Spleen (tissue), 11 donors: ENCODE results near the gene IQSEC3. TPM values are rescaled to one million over a fixed set of nuclear protein-coding genes. Genes with fewer than 3 reads are reported as not detected.

ENCODE experiments used
- DNase-seq: peaks from one replicate; pipeline ENCODE4 v3.0.0-alpha.2; 2020
- H3K27ac ChIP-seq, 8 donors: fragments of 200-600 bp; sonication (generic) in 7 of 8; 1 replicate in 4 of 8; 2 replicates in 4 of 8; pipeline versions ENCODE4 v1.5.0 to v1.8.0; 2016 to 2021; ENCODE audit warnings: inconsistent platforms in 4 of 8, mild to moderate bottlenecking in 4 of 8, moderate library complexity in 1 of 8
- H3K27me3 ChIP-seq, 7 donors: fragments of 200-600 bp; sonication (generic) in 6 of 7; replicated peaks in 1 of 7; 1 replicate in 4 of 7; 2 replicates in 3 of 7; pipeline versions ENCODE4 v1.5.0 to v1.8.0; 2016 to 2021; ENCODE audit warnings: inconsistent platforms in 3 of 7, mild to moderate bottlenecking in 1 of 7
- H3K36me3 ChIP-seq, 6 donors: fragments of 200-600 bp; sonication (generic) in 5 of 6; 1 replicate in 4 of 6; 2 replicates in 2 of 6; pipeline versions ENCODE4 v1.5.0 to v1.8.0; 2016 to 2021; ENCODE audit warnings: inconsistent platforms in 2 of 6
- H3K4me1 ChIP-seq, 6 donors: fragments of 200-600 bp; sonication (generic) in 5 of 6; 1 replicate in 3 of 6; 2 replicates in 3 of 6; pipeline versions ENCODE4 v1.5.0 to v1.8.0; 2016 to 2021; ENCODE audit warnings: inconsistent platforms in 3 of 6
- H3K4me3 ChIP-seq, 8 donors: fragments of 200-600 bp; sonication (generic) in 7 of 8; 1 replicate in 4 of 8; 2 replicates in 4 of 8; pipeline versions ENCODE4 v1.5.0 to v1.8.0; 2016 to 2021; ENCODE audit warnings: inconsistent platforms in 4 of 8, mild to moderate bottlenecking in 4 of 8, moderate library complexity in 2 of 8
- H3K9me3 ChIP-seq, 8 donors: fragments of 200-600 bp; sonication (generic) in 7 of 8; 1 replicate in 4 of 8; 2 replicates in 4 of 8; pipeline versions ENCODE4 v1.5.0 to v1.8.0; 2016 to 2021; ENCODE audit warnings: inconsistent platforms in 4 of 8
- POLR2A ChIP-seq, 3 donors: fragments of 450-650 bp; IDR thresholded peaks; one replicate each; pipeline ENCODE4 v1.5.1; 2017; ENCODE audit warnings: antibody characterized with exemption in 3 of 3, mild to moderate bottlenecking in 1 of 3
- POLR2AphosphoS5 ChIP-seq, 3 donors: sonication (generic); formaldehyde crosslinking; IDR thresholded peaks; one replicate each; pipeline ENCODE4 v1.5.1; 2017; ENCODE audit warnings: antibody characterized with exemption in 3 of 3
- WGBS, 5 donors: extraction: QIAGEN DNeasy Blood & Tissue Kit in 3 of 5; methylation state at CpG; one replicate each; pipeline versions ENCODE4 v1.1.5 to v1.1.7; 2013 to 2018; 5-methylcytosine and 5-hydroxymethylcytosine counted together
- intact Hi-C: fragments of 100-400 bp; cut with DNase I; formaldehyde crosslinking; loops from one replicate; pipeline ENCODE4 v1.15.0; 2023; ENCODE audit warnings: low total_unique reads
- polyA plus RNA-seq, 3 donors: library from polyadenylated mRNA; stranded (reverse); fragments of 200-250 nt; gene quantifications; one replicate each; pipeline ENCODE4 v1.2.1, GENCODE V29; 2013
- total RNA-seq, 7 donors: library from RNA; depleted of rRNA in 3 of 7; stranded (reverse); fragments of >200 nt in 3 of 7; fragmentation: NEBNext Ultra II Directional in 4 of 7; extraction: Animal tissue kit (Norgen Biotek cat#: 25700) in 4 of 7; gene quantifications; one replicate each; pipeline versions ENCODE4 v1.1.0 to v1.2.1, GENCODE V29; 2016 to 2021
- TF ChIP-seq, protein P1 (sequence below), 11 experiments: fragments of 200-600 bp in 7 of 11; fragments of 450-650 bp in 4 of 11; sonication (generic) in 4 of 11; IDR thresholded peaks in 8 of 11; conservative IDR thresholded peaks in 3 of 11; 1 replicate in 7 of 11; 2 replicates in 4 of 11; pipeline versions ENCODE4 v1.4.0 to v1.8.0; 2016 to 2021; ENCODE audit warnings: antibody characterized with exemption in 11 of 11, inconsistent platforms in 4 of 11, mild to moderate bottlenecking in 1 of 11
- donor health status: healthy with polysubstance abuse.
- donor health status: DM: no; HTN: no; CAD: no; lungs with moderate emphysema.
- donor health status: DM: no; HTN: no; CAD: no.
- donor health status: Bipolar disorder and iron deficiency.
- donor health status: healthy.
- donor health status: DM: no; HTN: no; CAD: no.
- donor health status: DM: yes; HTN: yes; CAD: no.

Gene IQSEC3
- total and polyA plus RNA-seq, 10 donors = 0.20 to 1.6 (median 0.52) TPM; not detected in 1

DNA sequence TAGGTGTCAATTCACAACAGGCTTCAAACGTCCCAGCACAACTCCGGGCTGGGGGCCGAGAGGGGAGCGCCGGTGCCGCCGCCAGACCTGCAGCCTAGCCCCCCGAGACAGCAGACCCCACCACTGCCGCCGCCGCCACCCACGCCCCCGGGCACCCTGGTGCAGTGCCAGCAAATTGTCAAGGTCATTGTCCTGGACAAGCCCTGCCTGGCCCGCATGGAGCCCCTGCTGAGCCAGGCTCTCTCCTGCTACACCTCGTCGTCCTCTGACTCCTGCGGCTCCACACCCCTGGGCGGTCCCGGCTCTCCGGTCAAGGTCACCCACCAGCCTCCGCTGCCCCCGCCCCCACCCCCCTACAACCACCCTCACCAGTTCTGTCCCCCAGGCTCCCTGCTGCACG is 108.0 kb downstream of the IQSEC3 start:
- Histone ChIP-seq H3K4me3 (no peak overlapping the region), H3K27me3 (peaks cover 0 to 84% (median 3%) of the 10 kb centered on the region in 7 donors), H3K27ac (no peak overlapping the region), H3K4me1 (peaks cover 0 to 22% (median 0%) of the 10 kb centered on the region in 6 donors), H3K9me3 (no peaks in the 10 kb centered on the region), H3K36me3 (no peaks in the 10 kb centered on the region)
- 67 to 86% (median 77%) methylated on average over 11 to 23 of the region's 23 CpGs for WGBS, 5 donors
- TF ChIP-seq POLR2AphosphoS5 (IDR thresholded peaks at IDR 0.05) = no peak
- TF ChIP-seq, protein P1, sequence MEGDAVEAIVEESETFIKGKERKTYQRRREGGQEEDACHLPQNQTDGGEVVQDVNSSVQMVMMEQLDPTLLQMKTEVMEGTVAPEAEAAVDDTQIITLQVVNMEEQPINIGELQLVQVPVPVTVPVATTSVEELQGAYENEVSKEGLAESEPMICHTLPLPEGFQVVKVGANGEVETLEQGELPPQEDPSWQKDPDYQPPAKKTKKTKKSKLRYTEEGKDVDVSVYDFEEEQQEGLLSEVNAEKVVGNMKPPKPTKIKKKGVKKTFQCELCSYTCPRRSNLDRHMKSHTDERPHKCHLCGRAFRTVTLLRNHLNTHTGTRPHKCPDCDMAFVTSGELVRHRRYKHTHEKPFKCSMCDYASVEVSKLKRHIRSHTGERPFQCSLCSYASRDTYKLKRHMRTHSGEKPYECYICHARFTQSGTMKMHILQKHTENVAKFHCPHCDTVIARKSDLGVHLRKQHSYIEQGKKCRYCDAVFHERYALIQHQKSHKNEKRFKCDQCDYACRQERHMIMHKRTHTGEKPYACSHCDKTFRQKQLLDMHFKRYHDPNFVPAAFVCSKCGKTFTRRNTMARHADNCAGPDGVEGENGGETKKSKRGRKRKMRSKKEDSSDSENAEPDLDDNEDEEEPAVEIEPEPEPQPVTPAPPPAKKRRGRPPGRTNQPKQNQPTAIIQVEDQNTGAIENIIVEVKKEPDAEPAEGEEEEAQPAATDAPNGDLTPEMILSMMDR (IDR thresholded peaks at IDR 0.05 in 8 of 11, conservative IDR thresholded peaks at IDR 0.05 in 3 of 11) = no peak
- TF ChIP-seq POLR2A (IDR thresholded peaks at IDR 0.05) = no peak
- no peak for DNase-seq
- intact Hi-C loops = no loop called here

DNA sequence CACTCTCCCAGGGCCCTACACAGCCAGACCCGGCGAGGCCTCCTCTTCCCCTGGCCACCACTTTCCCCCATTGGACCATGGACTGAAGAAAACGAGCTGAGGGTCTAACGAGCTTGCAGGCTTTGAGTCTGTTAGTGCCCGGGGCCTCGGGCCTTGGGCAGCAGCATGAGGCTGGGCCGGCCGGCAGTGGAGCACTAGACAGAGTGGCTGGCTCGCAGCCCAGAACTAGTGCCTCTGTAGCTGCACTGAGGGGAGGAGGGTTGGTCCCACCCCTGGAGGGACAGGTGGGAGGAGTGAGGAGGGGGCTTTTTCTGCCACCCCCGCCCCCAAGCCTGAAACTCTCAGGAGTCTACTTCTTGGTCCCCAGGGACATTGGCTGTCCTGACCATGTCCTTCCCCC is 108.7 kb downstream of the IQSEC3 start:
- H3K4me1 ChIP-seq = peaks cover 0 to 28% (median 3%) of the 10 kb centered on the region in 6 donors
- intact Hi-C loops = no loop called here
- no peak for DNase-seq
- H3K4me3 ChIP-seq = no peak overlapping the region
- TF ChIP-seq POLR2AphosphoS5 (IDR thresholded peaks at IDR 0.05) (no peak), POLR2A (IDR thresholded peaks at IDR 0.05) (no peak)
- TF ChIP-seq, protein P1 (IDR thresholded peaks at IDR 0.05 in 8 of 11, conservative IDR thresholded peaks at IDR 0.05 in 3 of 11) = no peak
- H3K27ac ChIP-seq = no peak overlapping the region
- no peaks in the 10 kb centered on the region for H3K9me3 ChIP-seq
- 48 to 76% (median 60%) methylated on average over 10 of the region's 10 CpGs for WGBS, 5 donors
- no peaks in the 10 kb centered on the region for H3K36me3 ChIP-seq
- H3K27me3 ChIP-seq = peaks cover 0 to 82% (median 3%) of the 10 kb centered on the region in 7 donors

DNA sequence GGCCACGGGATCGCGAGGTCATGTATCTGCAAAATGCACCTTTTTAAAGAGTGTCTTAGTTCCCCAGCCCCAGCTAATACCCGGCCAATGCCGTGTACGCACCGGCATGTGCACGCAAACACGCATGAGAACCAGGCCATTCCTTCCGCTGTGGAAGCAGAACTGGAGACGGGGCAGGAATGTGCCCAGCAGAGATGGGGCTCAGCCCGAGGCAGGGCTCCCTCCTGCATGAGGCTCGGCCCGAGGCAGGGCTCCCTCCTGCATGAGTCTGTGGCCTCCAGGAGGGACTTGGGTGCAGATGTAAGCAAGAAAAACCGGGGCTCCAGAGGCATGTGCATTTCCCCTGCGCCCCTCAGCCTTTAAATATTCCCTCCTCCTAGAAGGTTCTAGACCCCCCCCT is 109.2 kb downstream of the IQSEC3 start:
- H3K4me1 ChIP-seq = peaks cover 0 to 33% (median 7%) of the 10 kb centered on the region in 6 donors
- no peak for DNase-seq
- H3K27ac ChIP-seq = no peak overlapping the region
- H3K27me3 ChIP-seq = peaks cover 0 to 77% (median 3%) of the 10 kb centered on the region in 7 donors
- H3K36me3 ChIP-seq = no peaks in the 10 kb centered on the region
- WGBS, 5 donors = 79 to 91% (median 82%) methylated on average over 13 to 16 of the region's 16 CpGs
- no peaks in the 10 kb centered on the region for H3K9me3 ChIP-seq
- intact Hi-C loops = no loop called here
- no peak overlapping the region for H3K4me3 ChIP-seq
- TF ChIP-seq POLR2AphosphoS5 (IDR thresholded peaks at IDR 0.05) (no peak), POLR2A (IDR thresholded peaks at IDR 0.05) (no peak)
- TF ChIP-seq, protein P1 (IDR thresholded peaks at IDR 0.05 in 8 of 11, conservative IDR thresholded peaks at IDR 0.05 in 3 of 11) = no peak

DNA sequence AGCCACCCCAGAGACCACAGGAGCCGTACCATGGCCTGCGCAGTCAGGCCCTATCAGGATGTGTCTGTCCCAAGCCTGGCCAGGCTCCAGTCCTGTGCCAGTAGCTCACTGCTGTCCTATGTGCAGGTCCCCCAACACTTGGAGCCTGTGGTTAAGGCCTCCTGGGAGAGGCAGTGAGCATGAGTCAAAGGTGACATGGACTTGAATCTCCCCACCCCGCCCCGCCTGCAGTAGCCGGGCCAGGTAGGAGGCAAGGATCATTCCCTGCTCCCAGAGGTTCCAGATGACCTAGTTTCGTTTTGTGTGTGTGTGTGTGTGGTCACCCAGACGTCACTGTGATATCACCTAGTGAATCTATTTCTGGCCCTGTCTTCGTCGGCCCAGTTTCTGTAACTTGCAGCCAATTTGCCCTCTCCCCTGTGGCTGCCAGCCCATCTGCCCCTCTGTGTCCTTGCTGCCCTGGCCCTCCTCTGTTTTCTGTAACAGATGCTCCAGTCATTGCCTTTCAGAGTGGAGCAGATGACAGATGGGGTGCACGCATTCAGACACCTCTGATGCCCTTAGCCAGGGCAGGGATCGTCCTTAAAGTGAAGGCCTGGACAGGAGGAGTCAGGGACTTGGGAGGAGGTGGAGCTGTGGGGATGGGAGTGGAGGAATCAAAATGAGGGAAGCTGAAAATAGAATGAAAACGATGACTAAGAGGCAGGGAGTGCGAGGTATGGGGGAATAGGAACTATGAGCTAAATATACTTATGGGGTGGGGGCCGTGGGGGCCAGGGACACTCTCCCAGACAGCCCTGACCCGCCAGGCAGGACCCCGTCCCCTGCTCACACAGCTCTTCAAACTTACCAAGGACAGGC is 110.0 kb downstream of the IQSEC3 start:
- no peak for TF ChIP-seq POLR2A (IDR thresholded peaks at IDR 0.05)
- TF ChIP-seq, protein P1 (IDR thresholded peaks at IDR 0.05 in 8 of 11, conservative IDR thresholded peaks at IDR 0.05 in 3 of 11) = no peak
- TF ChIP-seq POLR2AphosphoS5 (IDR thresholded peaks at IDR 0.05) = no peak
- Histone ChIP-seq H3K36me3 (no peaks in the 10 kb centered on the region), H3K27me3 (peaks cover 0 to 79% (median 3%) of the 10 kb centered on the region in 7 donors), H3K4me3 (no peak overlapping the region), H3K4me1 (peaks cover 0 to 36% (median 8%) of the 10 kb centered on the region in 6 donors), H3K27ac (no peak overlapping the region), H3K9me3 (no peaks in the 10 kb centered on the region)
- DNase-seq = no peak
- intact Hi-C loops = no loop called here
- WGBS, 5 donors = 52 to 74% (median 64%) methylated on average over 11 to 16 of the region's 16 CpGs
